Stimulated activated CD4-positive, alpha-beta T cell treated with anti-CD3 and anti-CD28 coated beads, Interleukin-4, amount 100 ng/mL, for 48 hours (primary cell): Measurements from ENCODE around the gene CLCN6.

ENCODE experiments used
- DNase-seq, 2 donors: peaks; one replicate each; pipeline ENCODE4 v3.0.0-alpha.2; 2020; ENCODE audit warnings: low read depth in 2 of 2

Gene CLCN6

DNA sequence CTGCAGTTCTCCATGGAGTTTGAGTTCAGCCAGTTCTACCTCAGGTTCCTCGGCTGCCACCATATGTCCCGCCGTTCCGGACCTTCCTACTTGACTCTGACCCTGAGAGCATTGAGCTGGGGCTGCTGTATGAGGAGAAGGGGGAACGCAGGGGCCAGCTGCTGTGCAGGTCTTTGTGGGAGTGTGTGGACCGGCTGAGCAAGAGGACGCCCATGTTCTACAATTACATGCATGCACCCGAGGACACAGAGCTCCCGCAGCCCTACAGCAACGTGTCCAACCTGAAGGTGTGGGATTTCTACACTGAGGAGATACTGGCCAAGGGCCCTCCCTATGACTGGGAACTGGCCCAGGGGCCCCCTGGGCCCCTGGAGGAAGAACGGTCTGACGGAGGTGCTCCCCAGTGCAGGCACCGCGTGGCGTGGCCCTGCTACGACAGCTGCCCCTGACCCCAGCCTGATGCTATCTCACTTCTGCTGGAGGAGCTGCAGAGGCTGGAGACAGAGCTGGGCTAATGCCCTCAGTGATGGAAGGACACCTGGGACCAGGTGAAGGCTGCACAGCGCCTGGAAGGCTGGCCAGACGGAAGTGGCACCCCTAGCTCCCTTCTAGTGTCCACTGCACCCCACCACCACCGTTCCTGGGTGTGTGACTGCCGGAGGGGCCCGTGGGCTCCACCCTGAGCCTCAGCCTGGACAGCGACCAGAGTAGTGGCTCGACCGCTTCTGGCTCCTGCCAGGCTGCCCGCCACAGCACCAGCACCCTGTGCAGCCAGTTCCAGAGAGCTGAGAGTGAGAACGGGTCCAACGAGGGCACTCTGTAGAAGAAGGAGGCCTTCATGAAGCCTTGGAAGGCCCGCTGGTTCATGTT, 73.6 kb downstream of the CLCN6 start:
- DNase-seq = no peak

- no peak for DNase-seq
These were observed 74.2 kb downstream of the CLCN6 start for GRCh38 chr1:11880181-11880575.

- no peak for DNase-seq
These were observed 75.1 kb downstream of the CLCN6 start for GRCh38 chr1:11880911-11881748.

GRCh38 chr1:11881749-11882441, 75.9 kb downstream of the CLCN6 start:
- DNase-seq = no peak

DNA sequence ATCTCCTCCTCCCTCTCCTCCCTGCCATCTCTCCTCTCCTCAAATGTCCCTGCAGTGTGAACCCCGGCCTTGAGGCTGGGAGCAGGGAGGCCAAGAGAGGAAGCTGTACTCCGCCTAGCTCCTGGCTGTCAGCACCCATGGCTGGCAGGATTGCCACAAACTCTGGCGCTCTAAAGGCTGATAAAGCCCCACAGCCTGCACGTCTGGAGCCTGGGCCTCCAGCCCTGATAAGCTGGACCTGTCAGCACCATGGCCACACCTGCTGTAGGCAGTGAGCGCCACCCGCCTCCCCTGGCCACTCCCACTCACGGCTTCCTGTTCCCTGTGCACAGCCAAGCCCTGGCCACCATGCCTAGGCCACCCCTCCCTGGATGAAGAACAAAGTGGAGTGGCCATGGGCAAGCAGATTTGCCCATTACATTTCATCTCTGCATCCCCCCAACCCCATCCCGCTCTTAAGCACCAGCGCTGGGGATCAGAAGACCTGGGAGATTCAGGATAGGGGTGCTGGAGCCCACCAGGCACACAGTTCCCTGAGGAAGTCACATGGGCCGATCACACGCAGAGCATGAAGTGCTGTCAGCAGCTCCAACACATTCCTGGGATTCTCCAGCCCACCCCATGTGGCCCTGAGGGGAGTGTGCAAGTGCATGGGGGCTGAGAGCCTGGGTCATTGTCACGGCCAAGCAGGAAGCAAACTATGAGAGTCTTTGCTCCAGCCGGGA, 77.0 kb downstream of the CLCN6 start:
- no peak for DNase-seq

- DNase-seq = no peak
These were observed 79.9 kb downstream of the CLCN6 start for GRCh38 chr1:11885916-11886315.

DNA sequence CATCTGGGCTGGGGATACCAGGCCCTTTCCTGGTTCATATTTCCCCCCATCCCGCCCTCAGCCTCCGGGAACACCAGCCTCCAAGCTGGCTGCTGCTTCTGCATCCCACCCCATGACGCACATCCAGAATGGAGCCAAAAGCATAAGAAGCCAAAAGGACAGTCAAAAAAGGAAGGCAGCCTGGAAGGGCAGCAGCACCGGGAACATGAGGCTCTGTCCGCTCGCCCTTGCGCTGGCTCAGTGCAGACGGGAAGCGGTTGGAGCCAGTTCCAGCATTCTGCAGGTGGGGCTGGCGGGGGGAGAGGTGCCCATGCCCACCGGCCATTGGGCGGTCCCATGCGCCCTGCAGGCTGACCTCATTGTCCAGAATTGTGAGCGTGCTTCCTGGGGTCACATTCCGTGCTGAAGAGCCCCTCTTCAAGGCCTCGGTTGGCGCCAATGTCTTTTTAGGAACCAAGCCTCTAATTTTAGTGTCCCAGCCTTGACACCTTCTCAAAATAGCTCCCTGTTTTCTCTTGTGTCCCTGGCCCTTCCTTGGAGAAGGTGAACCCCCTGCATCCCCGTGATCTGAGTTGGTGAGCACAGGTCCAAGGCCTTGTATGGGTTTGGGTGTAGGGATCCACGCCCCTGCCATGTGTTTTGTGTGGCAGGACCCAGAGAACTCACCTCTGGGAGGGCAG, 81.1 kb downstream of the CLCN6 start:
- no peak for DNase-seq

- no peak for DNase-seq
These were observed 81.6 kb downstream of the CLCN6 start for GRCh38 chr1:11887666-11888007.

- no peak for DNase-seq
These were observed 82.3 kb downstream of the CLCN6 start for GRCh38 chr1:11888206-11888876.

DNA sequence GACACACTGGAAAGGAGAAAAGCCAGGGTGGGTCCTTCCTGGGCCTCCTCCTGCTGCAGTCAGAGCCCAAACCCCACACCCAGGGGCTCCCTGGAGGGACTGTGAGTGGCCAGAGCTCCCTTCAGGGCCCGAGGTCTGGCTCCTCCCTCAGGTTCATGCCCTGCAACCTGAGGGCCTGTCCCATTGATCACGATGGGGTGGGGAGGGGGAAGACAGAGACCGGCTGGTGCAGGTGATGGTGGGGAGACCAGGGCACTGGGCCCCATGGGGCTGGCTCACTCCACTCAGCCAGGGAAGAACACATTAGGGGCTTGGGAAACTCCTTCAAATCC, 82.9 kb downstream of the CLCN6 start:
- DNase-seq = no peak

DNA sequence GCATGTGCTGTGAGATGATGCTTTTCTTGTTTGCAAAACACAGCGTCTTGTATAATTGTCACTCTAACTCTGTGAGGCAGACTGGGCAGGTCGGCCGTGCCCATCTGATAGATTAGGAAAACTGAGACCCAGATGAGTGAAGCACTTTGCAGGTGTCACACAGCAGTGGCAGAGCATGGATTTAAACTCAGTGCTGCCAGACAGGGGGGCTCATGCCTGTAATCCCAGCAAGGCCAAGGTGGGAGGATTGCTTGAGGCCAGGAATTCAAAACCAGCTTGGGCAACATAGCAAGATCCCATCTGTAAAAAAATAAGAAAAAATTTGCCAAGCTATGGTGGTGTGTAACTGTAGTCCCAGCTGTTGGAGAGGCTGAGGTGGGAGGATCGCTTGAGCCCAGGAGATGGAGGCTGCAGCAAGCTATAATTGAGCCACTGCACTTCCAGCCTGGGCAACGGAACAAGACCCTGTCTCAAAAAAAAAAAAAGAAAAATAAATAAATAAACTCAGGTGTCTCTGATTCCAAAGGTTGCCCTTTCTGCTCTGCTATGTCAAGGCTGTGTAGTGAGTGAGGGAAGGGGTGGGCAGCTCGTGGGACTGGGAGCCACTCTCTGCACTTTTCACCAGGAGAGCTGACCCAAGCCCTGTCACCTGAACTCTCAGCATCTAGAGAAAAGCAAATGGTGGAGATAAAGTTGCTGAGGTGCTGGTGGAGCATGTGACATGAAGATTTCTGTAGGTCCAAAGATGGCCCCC, 85.6 kb downstream of the CLCN6 start:
- no peak for DNase-seq
